ENCODE measurements around the gene RAD51B.

DNA sequence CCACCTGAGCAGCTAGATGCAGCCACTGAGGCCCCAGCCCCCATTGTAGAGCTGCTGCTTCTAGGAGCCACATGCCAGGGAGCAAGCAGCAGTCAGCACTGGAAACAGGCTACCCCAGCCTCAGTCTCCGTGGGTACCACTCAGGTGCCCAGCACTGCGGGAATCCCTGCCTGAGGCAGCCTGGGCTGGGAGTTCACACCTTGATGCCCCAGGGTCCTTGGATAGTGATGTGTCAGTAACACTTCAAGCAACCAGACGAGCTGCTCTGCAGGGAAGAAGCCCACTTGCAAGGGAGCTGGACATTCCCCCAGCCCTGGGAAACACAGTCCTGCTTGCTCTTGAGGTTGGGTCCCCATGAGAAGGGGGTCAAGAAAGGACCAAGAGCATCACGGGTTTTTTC is 882.6 kb downstream of the RAD51B start:
- TF ChIP-seq CTCF (IDR thresholded peaks at IDR 0.05; ENCODE audit: poor library complexity) = no peak
- no peak for TF ChIP-seq EZH2 (IDR thresholded peaks at IDR 0.05; ENCODE audit: borderline replicate concordance)

All from hepatocyte (in vitro differentiated cells).